ENCODE measurements around the gene CEP170B. TPM values are rescaled to one million over a fixed set of nuclear protein-coding genes. Genes with fewer than 3 reads are reported as not detected.
"Not testable (repeated sequence)": the region's sequence is repeated elsewhere in the genome, so short reads cannot be mapped to it uniquely, and the experiment has no call there.

The CEP170B gene
- total and polyA plus RNA-seq, 2 experiments from 2014 or later: 2.7 to 24.5 TPM

DNA sequence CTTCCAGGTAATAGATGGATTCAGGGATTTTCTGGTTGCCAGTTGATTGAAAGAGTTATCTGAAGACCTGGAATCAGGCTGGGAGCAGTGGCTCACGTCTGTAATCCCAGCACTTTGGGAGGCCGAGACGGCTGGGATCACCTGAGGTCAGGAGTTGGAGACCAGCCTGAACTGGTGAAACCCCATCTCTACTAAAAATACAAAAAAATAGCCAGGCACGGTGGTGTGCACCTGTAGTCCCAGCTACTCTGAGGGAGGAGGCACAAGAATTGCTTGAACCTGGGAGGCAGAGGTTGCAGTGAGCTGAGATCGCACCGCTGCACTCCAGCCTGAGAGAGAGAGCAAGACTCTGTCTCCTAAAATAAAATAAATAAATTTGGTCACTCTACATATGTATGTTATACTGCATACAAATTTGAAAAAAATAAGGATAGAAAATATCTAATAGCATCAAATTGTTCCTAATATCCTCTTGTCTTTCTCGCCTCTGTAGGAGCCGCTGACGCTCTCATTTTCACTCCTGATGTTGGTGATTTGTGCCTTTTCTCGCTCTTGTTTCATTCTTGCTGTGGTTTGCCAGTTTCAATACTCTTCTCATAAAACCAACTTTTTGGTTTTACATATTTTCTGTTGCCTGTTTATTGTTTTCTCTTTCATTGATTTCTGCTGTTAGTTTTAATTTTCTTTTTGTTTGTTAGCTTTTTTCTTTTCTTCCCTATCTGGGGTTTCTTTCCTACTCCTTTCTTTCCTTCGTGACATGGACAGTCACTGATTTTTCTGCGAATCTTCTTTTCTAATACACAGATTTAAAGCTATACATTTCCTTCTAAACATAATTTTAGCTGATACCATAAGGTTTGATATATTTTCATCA lies 35.8 kb downstream of the CEP170B start:
- in situ Hi-C loops (cut with MboI): loop anchor here (10.0 kb wide), 1 partner anchor 144 kb away; no protein-coding TSS in a partner anchor
- H2AFZ ChIP-seq: no peak overlapping the region
- peaks cover 7% of the 10 kb centered on the region; the same call in 1 of the 2 replicates for H3K27me3 ChIP-seq (replicated peaks; ENCODE audit: insufficient read depth)
- 84 to 88% methylated on average over 12 of the region's 12 CpGs for WGBS, 2 experiments (ENCODE audit: low coverage in 1 of 2, low lambda C conversion rate in 2 of 2, missing lambda C conversion rate in 2 of 2)
- H3K9ac ChIP-seq: no peak overlapping the region
- no peaks in the 10 kb centered on the region for H4K20me1 ChIP-seq (ENCODE audit: insufficient read depth)
- no peak overlapping the region for H3K4me3 ChIP-seq
- no peaks in the 10 kb centered on the region for H3K9me2 ChIP-seq (ENCODE audit: insufficient read depth)
- no peak overlapping the region for H3K27ac ChIP-seq
- no peak overlapping the region for H3K4me2 ChIP-seq (ENCODE audit: unreplicated experiment)
- no peaks in the 10 kb centered on the region for H3K9me3 ChIP-seq (ENCODE audit: low read depth)
- H3K4me1 ChIP-seq (ENCODE audit: insufficient read depth): no peaks in the 10 kb centered on the region
- TF ChIP-seq EZH2phosphoT487 (IDR thresholded peaks at IDR 0.05; ENCODE audit: insufficient read depth, low read depth) (no peak), EZH2 (IDR thresholded peaks at IDR 0.05; ENCODE audit: insufficient read depth, poor library complexity, severe bottlenecking) (no peak)
- no peaks in the 10 kb centered on the region for H3K79me2 ChIP-seq (ENCODE audit: insufficient read depth)
- DNase-seq: no peak
- H3F3A ChIP-seq (ENCODE audit: insufficient read depth): no peaks in the 10 kb centered on the region
- no peaks in the 10 kb centered on the region for H3K36me3 ChIP-seq (ENCODE audit: low read depth)

DNA sequence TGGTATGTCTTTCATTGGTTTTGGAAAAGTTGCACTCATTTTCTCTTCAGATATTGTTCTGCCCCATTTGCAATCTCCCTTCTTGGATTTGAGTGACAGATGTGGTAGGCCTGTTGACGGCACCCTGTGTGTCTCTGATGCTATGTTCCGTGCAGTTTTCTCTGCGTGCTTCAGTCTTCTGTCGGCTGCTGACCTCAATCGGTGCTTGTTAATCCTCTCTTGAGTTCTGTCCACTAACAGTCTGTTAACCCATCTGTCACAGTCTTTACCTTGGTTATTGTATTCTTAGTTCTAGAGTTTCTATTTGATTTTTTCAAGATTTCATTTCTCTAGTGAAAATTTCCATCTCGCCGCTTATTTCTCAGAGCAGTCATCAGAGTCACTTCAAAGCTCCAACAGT lies 38.9 kb downstream of the CEP170B start:
- Histone ChIP-seq H3K9ac (no peak overlapping the region), H3F3A (ENCODE audit: insufficient read depth) (no peaks in the 10 kb centered on the region), H3K9me2 (ENCODE audit: insufficient read depth) (no peaks in the 10 kb centered on the region), H3K79me2 (ENCODE audit: insufficient read depth) (no peaks in the 10 kb centered on the region), H4K20me1 (ENCODE audit: insufficient read depth) (no peaks in the 10 kb centered on the region), H3K4me2 (ENCODE audit: unreplicated experiment) (no peak overlapping the region), H3K4me3 (no peak overlapping the region), H3K9me3 (ENCODE audit: low read depth) (no peaks in the 10 kb centered on the region), H3K27me3 (replicated peaks; ENCODE audit: insufficient read depth) (peaks cover 7% of the 10 kb centered on the region; the same call in 1 of the 2 replicates), H3K36me3 (ENCODE audit: low read depth) (no peaks in the 10 kb centered on the region), H2AFZ (no peak overlapping the region), H3K27ac (no peak overlapping the region), H3K4me1 (ENCODE audit: insufficient read depth) (no peaks in the 10 kb centered on the region)
- TF ChIP-seq EZH2phosphoT487 (IDR thresholded peaks at IDR 0.05; ENCODE audit: insufficient read depth, low read depth): no peak
- no peak for TF ChIP-seq EZH2 (IDR thresholded peaks at IDR 0.05; ENCODE audit: insufficient read depth, poor library complexity, severe bottlenecking)
- in situ Hi-C loops (cut with MboI): loop anchor here (10.0 kb wide), 1 partner anchor 141 kb away; no protein-coding TSS in a partner anchor
- 87 to 88% methylated on average over 7 of the region's 7 CpGs for WGBS, 2 experiments (ENCODE audit: low coverage in 1 of 2, low lambda C conversion rate in 2 of 2, missing lambda C conversion rate in 2 of 2)
- no peak for DNase-seq

DNA sequence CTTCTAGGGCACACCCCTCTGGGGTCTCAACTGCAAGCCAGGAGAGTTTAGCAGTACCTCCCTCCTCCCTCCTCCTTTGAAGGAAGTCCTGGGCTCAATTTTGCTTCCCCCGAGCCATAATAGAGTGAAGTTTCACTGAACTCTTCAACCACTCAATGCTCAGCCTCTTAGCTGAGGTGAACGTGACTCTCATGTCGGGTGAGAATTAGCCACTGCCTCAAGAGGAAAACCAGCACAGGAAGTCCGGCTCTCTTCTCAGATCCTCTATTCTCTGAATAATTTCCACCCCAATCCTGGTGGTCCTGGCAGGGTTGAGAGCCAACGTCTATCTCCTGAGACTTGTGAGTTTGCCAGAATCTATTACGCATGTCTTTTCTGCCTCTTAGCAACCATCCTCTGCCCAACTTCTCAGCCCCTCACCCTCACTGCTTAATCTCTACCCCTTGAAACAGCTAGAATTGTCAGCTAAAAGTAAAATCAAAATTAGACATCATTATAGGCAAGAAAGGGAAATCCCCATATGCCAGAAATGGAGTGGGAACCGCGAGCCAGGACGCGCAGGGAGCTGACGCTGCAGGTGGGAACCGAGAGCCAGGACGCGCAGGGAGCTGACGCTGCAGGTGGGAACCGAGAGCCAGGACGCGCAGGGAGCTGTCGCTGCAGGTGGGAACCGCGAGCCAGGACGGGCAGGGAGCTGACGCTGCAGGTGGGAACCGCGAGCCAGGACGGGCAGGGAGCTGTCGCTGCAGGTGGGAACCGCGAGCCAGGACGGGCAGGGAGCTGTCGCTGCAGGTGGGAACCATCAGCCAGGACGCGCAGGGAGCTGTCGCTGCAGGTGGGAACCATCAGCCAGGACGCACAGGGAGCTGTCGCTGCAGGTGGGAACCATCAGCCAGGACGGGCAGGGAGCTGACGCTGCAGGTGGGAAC lies 39.8 kb downstream of the CEP170B start:
- H2AFZ ChIP-seq; H3F3A ChIP-seq (ENCODE audit: insufficient read depth); H3K4me1 ChIP-seq (ENCODE audit: insufficient read depth); H3K9me2 ChIP-seq (ENCODE audit: insufficient read depth); H3K4me2 ChIP-seq (ENCODE audit: unreplicated experiment); H3K4me3 ChIP-seq; H3K36me3 ChIP-seq (ENCODE audit: low read depth); H3K27me3 ChIP-seq (replicated peaks; ENCODE audit: insufficient read depth); H3K9ac ChIP-seq; H4K20me1 ChIP-seq (ENCODE audit: insufficient read depth); H3K9me3 ChIP-seq (ENCODE audit: low read depth); DNase-seq; H3K79me2 ChIP-seq (ENCODE audit: insufficient read depth); H3K27ac ChIP-seq: not testable (repeated sequence)
- in situ Hi-C loops (cut with MboI): loop anchor here (10.0 kb wide), 1 partner anchor 140 kb away; no protein-coding TSS in a partner anchor
- 55 to 66% methylated on average over 22 to 38 of the region's 38 CpGs for WGBS, 2 experiments (ENCODE audit: low coverage in 1 of 2, low lambda C conversion rate in 2 of 2, missing lambda C conversion rate in 2 of 2)

DNA sequence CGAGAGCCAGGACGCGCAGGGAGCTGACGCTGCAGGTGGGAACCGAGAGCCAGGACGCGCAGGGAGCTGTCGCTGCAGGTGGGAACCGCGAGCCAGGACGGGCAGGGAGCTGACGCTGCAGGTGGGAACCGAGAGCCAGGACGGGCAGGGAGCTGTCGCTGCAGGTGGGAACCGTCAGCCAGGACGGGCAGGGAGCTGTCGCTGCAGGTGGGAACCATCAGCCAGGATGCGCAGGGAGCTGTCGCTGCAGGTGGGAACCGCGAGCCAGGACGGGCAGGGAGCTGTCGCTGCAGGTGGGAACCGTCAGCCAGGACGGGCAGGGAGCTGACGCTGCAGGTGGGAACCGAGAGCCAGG lies 40.5 kb downstream of the CEP170B start:
- not testable (repeated sequence) for H3K9ac ChIP-seq; DNase-seq; H3K36me3 ChIP-seq (ENCODE audit: low read depth); H3K4me3 ChIP-seq; H3F3A ChIP-seq (ENCODE audit: insufficient read depth); H4K20me1 ChIP-seq (ENCODE audit: insufficient read depth); H3K9me3 ChIP-seq (ENCODE audit: low read depth); H3K27me3 ChIP-seq (replicated peaks; ENCODE audit: insufficient read depth); H3K9me2 ChIP-seq (ENCODE audit: insufficient read depth); H3K79me2 ChIP-seq (ENCODE audit: insufficient read depth); H2AFZ ChIP-seq; H3K4me2 ChIP-seq (ENCODE audit: unreplicated experiment); H3K4me1 ChIP-seq (ENCODE audit: insufficient read depth); H3K27ac ChIP-seq
- WGBS, 2 experiments (ENCODE audit: low coverage in 1 of 2, low lambda C conversion rate in 2 of 2, missing lambda C conversion rate in 2 of 2): 79 to 80% methylated on average over 3 to 27 of the region's 28 CpGs
- in situ Hi-C loops (cut with MboI): loop anchor here (10.0 kb wide), 1 partner anchor 139 kb away; no protein-coding TSS in a partner anchor

Data from GM23248 (cell line).